ENCODE data around the gene NDUFA5. TPM values are rescaled to one million over a fixed set of nuclear protein-coding genes. Genes with fewer than 3 reads are reported as not detected.
"Not testable (repeated sequence)": the region's sequence is repeated elsewhere in the genome, so short reads cannot be mapped to it uniquely, and the experiment has no call there.

The NDUFA5 gene
- total RNA-seq, 4 donors from 2014 or later: 29.9 to 78.3 (median 56.8) TPM

GRCh38 chr7:123533929-123534382, 23.7 kb downstream of the NDUFA5 start:
- WGBS, 2 donors (ENCODE audit: low coverage in 1 of 2): 0 to 2% methylated on average over 2 to 9 of the region's 9 CpGs
- peaks cover 42% of the 10 kb centered on the region for H3K27me3 ChIP-seq
- H3K4me3 ChIP-seq: peak overlapping the region; percentile 49 to 58 (median 53)
- TF ChIP-seq, protein P1, sequence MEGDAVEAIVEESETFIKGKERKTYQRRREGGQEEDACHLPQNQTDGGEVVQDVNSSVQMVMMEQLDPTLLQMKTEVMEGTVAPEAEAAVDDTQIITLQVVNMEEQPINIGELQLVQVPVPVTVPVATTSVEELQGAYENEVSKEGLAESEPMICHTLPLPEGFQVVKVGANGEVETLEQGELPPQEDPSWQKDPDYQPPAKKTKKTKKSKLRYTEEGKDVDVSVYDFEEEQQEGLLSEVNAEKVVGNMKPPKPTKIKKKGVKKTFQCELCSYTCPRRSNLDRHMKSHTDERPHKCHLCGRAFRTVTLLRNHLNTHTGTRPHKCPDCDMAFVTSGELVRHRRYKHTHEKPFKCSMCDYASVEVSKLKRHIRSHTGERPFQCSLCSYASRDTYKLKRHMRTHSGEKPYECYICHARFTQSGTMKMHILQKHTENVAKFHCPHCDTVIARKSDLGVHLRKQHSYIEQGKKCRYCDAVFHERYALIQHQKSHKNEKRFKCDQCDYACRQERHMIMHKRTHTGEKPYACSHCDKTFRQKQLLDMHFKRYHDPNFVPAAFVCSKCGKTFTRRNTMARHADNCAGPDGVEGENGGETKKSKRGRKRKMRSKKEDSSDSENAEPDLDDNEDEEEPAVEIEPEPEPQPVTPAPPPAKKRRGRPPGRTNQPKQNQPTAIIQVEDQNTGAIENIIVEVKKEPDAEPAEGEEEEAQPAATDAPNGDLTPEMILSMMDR (IDR thresholded peaks at IDR 0.05): no peak
- TF ChIP-seq EP300 (IDR thresholded peaks at IDR 0.05; ENCODE audit: low read depth) (no peak), POLR2A (IDR thresholded peaks at IDR 0.05) (no peak), POLR2AphosphoS5 (IDR thresholded peaks at IDR 0.05) (no peak)
- no peaks in the 10 kb centered on the region for H3K9me3 ChIP-seq
- no peaks in the 10 kb centered on the region for H3K36me3 ChIP-seq
- DNase-seq: no peak
- H3K27ac ChIP-seq: peak overlapping the region in 3 of 4 donors; percentile 13 to 93 (median 90)
- in situ Hi-C loops (cut with MboI; ENCODE audit: low pct_ligation_motif_present in 1 of 4, low pct_unique_long_range_greater_than_20kb in 1 of 4, low sequenced_read_pairs in 3 of 4) (no loop called here), intact Hi-C loops (cut with DNase I; ENCODE audit: low total_unique reads) (no loop called here)
- peaks cover 0 to 19% (median 6%) of the 10 kb centered on the region in 4 donors for H3K4me1 ChIP-seq

DNA sequence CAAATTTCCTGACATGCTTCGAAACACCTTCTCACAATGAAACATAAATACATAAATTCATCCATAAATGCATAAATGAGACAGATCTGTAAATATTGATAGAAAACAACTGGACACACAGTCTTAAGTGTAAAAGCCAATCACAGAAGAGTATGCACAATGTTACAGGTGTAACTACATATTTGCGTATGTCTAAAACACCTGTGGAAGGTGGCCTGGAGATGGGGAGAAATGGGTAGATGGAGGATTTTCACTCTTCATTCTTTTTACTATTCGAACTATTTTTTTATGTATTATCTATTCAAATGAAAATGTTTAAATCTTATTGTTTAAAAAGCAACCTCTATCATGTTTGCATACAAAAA, 24.1 kb downstream of the NDUFA5 start:
- WGBS, 2 donors (ENCODE audit: low coverage in 1 of 2): 42 to 77% methylated on average over 2 to 3 of the region's 3 CpGs
- peaks cover 45% of the 10 kb centered on the region for H3K27me3 ChIP-seq
- in situ Hi-C loops (cut with MboI; ENCODE audit: low pct_ligation_motif_present in 1 of 4, low pct_unique_long_range_greater_than_20kb in 1 of 4, low sequenced_read_pairs in 3 of 4) (no loop called here), intact Hi-C loops (cut with DNase I; ENCODE audit: low total_unique reads) (no loop called here)
- no peaks in the 10 kb centered on the region for H3K9me3 ChIP-seq
- H3K36me3 ChIP-seq: no peaks in the 10 kb centered on the region
- peak overlapping the region in 1 of 4 donors; percentile 49 for H3K4me3 ChIP-seq
- peaks cover 0 to 19% (median 6%) of the 10 kb centered on the region in 4 donors for H3K4me1 ChIP-seq
- peak overlapping the region in 1 of 4 donors; percentile 93 for H3K27ac ChIP-seq
- TF ChIP-seq POLR2A (IDR thresholded peaks at IDR 0.05) (no peak), POLR2AphosphoS5 (IDR thresholded peaks at IDR 0.05) (no peak), EP300 (IDR thresholded peaks at IDR 0.05; ENCODE audit: low read depth) (no peak)
- TF ChIP-seq, protein P1 (IDR thresholded peaks at IDR 0.05): no peak
- DNase-seq: no peak

DNA sequence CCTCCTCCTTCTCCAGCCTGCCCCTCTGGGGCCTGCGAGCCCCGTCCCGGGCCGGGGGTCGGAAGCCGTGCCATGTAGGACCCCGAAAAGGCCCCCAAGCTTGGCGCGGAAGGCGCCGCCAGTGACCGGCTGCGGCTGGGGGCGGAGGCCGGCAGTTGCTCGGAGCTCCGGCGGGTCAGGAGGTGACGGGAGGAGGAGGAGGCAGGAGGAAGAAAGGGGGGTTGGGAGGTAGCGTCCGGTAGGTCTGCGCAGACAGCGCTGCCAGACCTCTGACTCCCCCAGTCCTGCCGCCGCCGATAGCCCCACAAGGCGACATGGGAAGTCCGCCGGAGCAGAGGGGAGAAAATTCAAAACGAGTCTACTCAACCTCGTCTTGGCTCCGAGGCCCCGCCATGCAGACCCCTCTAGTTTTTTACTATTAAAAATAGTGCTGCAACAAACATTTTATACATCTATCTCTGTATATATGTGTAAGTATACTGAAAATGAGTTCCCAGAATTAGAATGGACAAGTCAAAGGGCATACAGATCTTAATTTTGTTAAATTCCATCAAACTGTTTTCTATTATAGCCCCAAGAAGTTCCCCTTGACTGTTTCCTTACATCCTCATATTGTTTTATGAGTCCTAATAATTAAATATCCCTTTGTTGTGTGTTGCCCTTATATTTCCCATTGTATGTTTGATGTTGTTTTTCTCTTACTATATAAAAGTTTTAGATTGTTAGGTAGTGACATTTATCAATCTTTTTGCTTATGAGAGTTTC, 24.6 kb downstream of the NDUFA5 start:
- peaks cover 45% of the 10 kb centered on the region for H3K27me3 ChIP-seq
- H3K4me1 ChIP-seq: peaks cover 0 to 19% (median 8%) of the 10 kb centered on the region in 4 donors
- in situ Hi-C loops (cut with MboI; ENCODE audit: low pct_ligation_motif_present in 1 of 4, low pct_unique_long_range_greater_than_20kb in 1 of 4, low sequenced_read_pairs in 3 of 4); H3K27ac ChIP-seq; H3K9me3 ChIP-seq; intact Hi-C loops (cut with DNase I; ENCODE audit: low total_unique reads); H3K36me3 ChIP-seq: not testable (repeated sequence)
- 8 to 20% methylated on average over 2 to 15 of the region's 33 CpGs for WGBS, 2 donors (ENCODE audit: low coverage in 1 of 2)
- H3K4me3 ChIP-seq: peak overlapping the region in 3 of 4 donors; percentile 14 to 46 (median 17)
- DNase-seq: peak; percentile 30

GRCh38 chr7:123532343-123532742, 25.3 kb downstream of the NDUFA5 start:
- H3K9me3 ChIP-seq; in situ Hi-C loops (cut with MboI; ENCODE audit: low pct_ligation_motif_present in 1 of 4, low pct_unique_long_range_greater_than_20kb in 1 of 4, low sequenced_read_pairs in 3 of 4); DNase-seq; H3K27ac ChIP-seq; intact Hi-C loops (cut with DNase I; ENCODE audit: low total_unique reads); H3K36me3 ChIP-seq: not testable (repeated sequence)
- H3K27me3 ChIP-seq: peaks cover 45% of the 10 kb centered on the region
- H3K4me1 ChIP-seq: peaks cover 0 to 19% (median 8%) of the 10 kb centered on the region in 4 donors
- peak overlapping the region in 2 of 4 donors; percentile 17 to 46 for H3K4me3 ChIP-seq
- 16 to 26% methylated on average over 3 to 6 of the region's 14 CpGs for WGBS, 2 donors (ENCODE audit: low coverage in 1 of 2)

DNA sequence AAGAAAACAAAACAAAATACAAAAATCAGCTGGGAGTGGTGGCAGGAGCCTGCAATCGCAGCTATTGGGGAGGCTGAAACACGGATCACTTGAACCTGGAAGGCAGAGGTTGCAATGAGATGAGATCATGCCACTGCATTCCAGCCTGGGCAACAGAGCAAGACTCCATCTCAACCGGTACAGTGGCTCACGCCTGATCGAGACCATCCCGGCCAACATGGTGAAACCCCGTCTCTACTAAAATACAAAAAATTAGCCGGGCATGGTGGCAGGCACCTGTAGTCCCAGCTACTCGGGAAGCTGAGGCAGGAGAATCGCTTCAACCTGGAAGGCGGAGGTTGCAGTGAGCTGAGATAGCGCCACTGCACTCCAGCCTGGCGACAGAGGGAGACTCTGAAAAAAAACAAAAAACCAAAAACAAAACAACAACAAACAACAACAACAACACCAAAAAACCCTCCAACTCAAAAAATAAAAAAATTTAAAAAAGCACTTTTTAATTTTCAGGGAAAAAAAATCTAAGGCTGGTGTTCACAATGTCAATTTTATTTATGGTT, 27.5 kb downstream of the NDUFA5 start:
- H3K4me3 ChIP-seq; intact Hi-C loops (cut with DNase I; ENCODE audit: low total_unique reads); DNase-seq; H3K27ac ChIP-seq; in situ Hi-C loops (cut with MboI; ENCODE audit: low pct_ligation_motif_present in 1 of 4, low pct_unique_long_range_greater_than_20kb in 1 of 4, low sequenced_read_pairs in 3 of 4); H3K9me3 ChIP-seq; H3K36me3 ChIP-seq: not testable (repeated sequence)
- WGBS, 2 donors (ENCODE audit: low coverage in 1 of 2): 87 to 91% methylated on average over 11 to 13 of the region's 13 CpGs
- H3K27me3 ChIP-seq: peaks cover 45% of the 10 kb centered on the region
- peaks cover 0 to 14% (median 8%) of the 10 kb centered on the region in 4 donors for H3K4me1 ChIP-seq
